Measurements from ENCODE around the gene SCUBE3.

The SCUBE3 gene

DNA sequence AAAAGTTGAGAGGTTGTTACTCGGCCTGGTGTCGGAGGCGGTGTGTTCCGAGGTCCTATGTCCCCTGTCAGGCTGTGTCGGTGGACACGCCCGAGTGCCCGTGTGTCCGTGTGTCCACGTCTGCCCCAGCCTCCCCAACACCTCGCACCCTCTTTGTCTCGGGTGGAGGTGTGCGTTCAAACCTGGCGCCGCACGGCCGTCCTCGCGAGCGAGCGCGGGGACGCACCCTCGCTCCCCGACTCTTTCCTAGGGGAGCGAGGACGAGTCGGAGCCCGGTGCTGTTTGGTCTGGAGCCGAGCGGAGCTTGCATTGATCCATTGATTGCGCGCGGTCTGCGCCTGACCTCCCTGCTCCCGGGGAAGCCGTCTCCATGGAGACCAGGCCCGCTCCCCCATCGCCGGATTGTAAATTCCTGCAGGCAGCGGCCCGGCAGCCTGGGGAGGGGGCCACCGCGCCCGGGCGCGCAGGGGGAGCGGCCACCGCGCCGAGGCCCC, 411 bp upstream of the SCUBE3 start:
- no peak for DNase-seq (ENCODE audit: low spot score)

DNA sequence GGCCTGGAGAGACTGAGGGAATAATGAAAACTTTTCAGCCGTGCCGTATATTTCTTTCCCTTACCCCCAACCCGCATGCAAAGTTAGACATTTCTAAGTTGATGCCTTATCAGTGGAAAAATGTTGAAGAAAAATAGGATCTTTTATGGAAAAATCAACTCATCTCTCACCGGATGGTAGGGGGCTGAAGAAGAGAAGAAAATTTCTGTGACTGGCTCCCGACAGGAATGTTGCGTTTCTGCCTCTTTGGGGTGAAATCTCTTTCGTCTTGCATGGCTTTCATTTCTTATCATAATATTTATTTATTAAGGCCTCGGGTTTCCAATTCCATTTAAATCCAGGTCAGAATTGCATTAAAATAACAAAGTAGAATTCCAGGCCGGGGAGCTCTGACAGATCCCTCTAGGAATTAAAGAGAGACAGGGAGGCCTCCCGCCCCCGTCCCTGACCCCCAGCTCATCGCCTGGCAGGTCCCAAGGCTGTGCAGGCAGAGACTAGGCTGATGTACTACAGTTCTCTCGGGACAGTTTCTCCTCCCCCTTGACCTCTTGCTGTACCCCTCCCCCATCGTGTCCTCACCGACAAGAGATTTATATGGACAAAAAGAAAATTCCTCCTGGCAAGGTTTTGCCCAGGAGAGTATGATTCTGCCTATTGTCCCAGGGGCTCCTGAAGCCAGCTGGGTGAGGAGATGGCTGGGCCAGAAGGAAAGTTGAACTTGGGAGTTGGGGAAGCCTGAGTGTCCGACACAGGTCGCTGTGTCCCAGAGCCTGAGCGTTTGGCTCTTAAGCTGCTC, 1.3 kb downstream of the SCUBE3 start:
- DNase-seq (ENCODE audit: low spot score): no peak

DNA sequence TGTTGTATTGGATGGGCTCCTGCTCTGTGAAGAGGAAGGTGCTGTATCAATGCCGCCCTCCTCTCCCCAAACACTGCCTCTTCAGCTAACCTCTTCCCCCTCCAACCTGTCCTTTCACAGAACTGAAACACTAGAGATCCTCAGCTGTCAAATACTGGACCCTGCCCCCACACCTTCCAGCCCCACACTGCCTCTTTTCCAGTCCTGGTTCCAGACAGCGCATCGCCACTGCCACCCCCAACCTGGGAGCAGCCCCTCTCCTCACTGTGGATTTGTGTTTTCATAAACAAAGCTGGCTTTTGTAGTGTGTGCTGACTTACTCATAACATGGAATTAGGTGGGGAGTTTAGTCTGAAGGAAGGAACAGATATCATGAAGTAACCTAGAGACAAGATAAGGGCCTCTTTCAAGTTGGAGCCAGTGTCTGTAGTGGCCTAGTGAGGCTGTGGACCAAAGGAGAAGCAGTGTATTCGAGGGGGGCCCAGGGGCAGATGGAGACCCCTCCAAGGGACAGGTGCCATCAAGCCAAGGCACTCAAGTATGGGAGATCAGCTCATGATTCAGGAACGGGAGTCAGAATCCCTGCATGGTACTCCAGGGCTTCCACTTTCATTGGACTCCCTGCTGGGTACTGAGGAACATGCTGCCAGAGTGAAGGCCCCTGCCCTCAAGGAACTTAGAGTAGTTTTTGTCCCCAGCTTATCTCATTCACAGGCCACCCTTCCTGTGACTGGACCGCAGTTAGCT, 2.1 kb downstream of the SCUBE3 start:
- no peak for DNase-seq (ENCODE audit: low spot score)

DNA sequence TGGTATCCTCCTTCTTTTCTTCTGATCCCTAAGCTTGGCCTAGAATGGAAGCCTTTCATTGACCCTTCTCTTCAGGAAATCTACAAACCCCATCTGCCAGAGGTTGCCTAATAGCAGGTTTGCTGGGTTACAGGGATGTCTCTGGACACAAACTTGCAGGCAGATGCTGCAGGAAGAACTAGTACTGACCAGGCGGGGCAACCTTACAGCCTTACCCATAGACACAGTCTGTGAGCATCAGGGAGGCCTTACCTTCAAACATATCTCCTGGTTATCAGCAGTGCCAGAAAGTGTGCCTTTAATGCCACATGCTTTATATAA, 2.6 kb downstream of the SCUBE3 start:
- DNase-seq (ENCODE audit: low spot score): no peak

DNA sequence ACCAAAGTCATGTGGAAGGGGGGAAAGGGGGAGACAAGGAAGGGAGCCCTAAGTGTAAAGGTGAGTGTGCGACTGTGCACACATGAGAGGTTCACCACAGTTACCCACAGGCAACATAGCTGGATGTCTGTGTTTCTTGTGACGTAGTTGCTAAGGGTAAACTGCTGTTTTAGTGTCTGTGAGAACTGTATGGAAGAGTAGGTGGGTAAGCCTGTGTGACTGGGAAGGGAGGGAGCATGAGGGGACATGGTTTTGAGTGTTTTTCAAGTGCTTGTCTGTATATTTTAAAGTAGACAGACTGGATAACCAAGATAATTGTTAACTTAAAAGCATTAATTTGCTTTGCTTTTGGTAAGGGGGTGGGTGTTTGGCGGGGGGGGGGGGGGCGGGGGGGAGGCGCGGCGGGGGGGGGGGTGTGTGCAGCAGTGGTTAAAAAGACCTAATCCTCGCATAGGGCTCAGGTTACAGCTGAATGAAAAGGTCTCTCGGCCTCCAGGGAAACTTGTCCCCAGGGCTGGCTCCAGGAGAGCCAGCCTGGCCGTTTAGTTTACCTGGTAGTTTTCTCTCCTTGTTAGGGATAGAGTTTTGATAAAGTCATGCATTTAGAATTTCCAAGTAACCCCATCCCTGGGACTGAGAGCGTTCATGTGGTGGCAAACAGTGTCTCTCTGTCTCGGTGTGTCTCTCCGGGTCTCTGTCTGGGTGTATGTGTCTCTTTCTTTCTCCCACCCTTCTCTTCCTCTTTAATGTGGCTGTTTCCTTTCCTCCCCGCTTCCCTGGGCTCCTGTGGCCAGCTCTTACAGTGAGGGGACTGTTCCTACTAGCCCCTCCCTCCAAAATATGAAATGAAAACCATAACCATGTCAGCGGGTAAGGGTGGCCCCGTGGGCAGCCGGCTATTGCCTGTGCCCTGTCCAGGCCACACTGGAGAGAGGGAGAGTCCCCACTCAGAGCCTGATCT, 3.4 kb downstream of the SCUBE3 start:
- DNase-seq (ENCODE audit: low spot score): no peak

DNA sequence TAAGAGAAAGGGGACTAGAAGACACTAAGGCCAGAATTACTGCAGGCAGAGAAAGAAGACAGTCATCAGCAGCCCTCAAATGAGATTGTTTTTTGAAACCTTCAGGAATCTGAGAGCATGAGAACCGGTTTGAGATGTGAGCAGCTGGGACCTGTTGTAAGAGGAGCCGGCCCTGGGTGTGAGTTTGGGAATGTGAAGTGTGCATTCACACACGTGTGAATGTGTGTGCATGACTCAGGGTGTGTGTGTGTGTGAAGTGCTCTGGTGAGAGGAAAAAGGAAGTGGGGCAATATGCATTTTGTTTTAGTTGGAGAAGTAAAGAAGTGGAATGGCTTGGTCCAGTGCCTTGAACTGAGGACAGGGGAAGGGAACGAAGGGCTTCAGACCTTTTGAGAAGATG, 4.3 kb downstream of the SCUBE3 start:
- DNase-seq (ENCODE audit: low spot score): no peak

DNA sequence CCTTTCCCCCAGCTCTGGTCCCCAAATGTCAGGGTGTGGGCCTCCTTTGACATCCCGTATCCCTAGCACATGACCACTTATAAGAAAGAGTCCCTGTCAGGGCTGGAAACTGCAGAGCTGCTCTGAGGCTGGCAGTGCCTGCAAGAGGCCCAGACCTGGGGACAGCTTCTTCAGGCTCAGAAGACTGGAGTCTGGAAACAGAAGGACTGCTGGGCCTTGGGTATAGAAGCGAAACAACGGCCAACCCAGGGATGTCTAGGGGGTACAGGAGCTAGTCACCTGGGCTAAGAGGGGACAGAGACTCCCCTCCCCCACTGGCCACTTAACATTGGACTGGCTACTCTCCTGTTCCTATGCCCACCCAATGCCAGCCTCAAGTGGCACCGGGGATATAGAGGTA, 4.7 kb downstream of the SCUBE3 start:
- no peak for DNase-seq (ENCODE audit: low spot score)

DNA sequence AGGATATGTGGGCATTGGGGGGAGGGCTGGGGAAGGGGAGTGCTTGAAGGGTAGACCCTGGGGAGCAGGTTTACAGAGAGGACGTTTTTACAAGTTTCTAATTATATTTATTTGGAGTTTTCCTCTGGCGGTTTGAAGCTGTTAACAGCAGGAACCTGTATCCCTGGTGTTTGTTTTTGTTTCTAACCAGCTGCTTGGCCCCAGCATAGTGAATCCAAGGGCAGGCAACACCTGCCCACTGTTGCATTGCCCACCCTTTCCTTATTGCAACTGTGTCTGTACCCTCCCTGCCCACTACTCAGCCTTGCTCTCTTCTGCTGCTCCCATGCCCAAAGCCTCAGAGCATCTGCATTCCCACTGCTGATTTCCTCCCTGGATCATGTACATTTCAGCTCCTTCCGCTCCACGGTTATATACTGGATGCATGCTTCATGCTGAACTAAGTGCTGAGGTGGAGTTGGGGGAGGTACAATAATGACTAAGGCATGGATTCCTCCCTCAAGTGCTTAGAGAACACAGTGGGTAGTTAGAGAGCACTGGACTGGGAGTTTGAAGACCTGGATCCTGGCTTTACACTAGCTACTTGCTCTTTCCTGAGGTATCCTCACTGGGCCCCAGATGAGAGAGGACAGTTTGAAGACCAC, 6.0 kb downstream of the SCUBE3 start:
- no peak for DNase-seq (ENCODE audit: low spot score)

DNA sequence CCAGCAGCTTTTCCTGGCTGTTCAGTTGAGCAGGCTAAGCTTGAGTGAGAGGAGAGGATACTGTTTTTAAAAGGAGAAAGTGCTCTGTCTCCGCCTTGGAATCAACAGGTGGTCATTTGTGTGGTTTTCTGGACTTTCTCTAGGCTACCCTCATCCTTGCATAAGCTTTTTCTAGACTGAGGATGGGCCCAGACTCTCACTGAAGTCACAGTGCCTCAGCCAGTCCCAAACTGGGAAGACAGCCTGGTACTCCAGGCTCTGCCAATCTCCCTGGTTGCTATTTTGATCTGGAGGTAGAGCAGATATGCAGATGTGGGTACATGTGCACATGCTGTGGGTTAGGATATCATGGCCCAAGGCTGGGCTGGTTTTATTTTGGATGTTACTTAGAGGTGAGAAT, 7.0 kb downstream of the SCUBE3 start:
- DNase-seq (ENCODE audit: low spot score): no peak

DNA sequence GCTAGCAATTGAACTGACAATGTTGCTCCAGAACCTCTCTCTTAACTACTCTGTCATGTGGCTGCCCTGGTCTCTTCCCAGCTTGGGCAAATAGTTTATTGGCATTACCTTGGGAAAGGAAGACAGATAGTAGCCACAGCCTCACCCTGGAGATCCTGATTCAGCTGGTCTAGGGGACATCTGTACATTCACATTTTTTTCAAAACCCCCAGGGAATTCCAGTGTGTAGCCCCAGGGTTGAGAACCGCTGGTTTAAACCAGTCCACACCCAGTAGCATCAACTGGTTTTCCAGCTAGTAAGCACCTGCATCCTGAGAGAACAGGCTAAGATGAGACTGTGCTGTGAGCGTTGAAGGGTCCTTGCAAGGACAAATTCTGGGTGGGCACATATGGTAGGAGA, 9.6 kb downstream of the SCUBE3 start:
- no peak for DNase-seq (ENCODE audit: low spot score)

DNA sequence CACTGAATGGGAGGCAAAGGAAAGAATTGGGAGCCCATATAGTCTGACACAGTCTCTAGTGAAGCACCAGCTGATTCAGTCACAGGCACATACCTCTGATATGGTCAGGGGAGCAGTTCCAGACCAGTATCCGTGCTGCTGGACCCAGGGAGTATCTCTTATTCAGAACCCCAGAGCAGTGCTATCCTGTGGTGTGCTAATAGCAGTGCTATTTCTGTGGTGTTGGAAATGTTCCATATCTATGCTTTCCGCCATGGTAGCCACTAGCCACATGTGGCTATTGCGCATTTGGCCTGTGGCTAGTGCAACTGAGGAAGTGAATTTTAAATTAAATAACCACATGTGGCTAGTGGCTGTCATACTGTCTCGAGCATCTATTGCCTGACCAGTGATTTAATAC, 11.0 kb downstream of the SCUBE3 start:
- DNase-seq (ENCODE audit: low spot score): no peak

DNA sequence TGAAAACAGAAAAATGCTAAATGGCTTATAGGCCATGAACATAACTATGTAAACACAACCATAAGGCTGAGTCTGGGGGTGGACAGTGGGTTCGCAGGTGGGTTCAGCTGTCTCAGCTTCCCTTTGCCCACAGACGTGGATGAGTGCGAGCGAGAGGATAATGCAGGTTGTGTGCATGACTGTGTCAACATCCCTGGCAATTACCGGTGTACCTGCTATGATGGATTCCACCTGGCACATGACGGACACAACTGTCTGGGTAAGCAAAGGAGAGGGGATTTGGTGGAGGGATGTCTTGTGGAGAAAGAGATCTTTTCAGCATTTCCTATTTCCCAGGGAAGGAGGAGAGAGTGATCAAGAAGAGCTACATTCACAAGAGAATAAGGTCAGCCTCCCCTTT, 14.7 kb downstream of the SCUBE3 start:
- DNase-seq (ENCODE audit: low spot score): no peak

DNA sequence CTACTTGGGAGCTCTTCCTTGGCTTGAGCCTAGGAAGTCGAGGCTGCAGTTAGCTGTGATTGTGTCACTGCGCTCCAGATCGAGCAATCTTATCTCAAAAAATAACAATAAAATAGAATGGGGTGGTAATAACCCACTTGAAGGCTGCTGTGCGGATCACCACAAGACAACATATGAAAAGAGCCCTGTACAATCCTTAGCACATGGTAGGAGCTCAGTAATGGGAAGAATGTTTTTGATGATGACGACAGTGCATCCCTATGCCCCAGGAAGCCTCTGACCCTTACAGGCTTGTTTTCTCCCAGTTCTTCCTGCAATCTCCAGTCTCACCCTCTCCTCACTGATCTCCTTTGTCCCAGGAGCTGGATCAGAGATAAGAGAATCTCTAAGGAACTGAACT, 15.5 kb downstream of the SCUBE3 start:
- no peak for DNase-seq (ENCODE audit: low spot score)

DNA sequence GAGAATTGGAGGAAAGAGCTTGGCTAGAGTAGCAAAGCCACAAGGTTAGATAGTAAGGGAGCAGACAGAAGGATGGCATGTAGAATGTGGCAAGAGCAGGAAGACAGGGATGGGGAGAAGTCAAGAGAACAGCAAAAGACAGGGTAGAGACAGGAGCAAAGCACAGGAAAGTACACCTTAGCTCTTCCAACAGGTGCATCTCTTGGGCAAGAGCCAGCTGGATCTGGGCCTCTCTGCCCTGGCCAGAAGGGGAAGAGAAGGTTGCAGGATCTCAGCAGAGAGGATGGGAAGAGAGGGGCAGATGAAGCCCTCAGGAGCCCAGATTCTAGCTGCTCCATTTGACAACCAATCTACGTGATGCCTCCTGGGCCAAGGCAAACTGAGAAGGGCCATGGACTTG, 16.7 kb downstream of the SCUBE3 start:
- DNase-seq (ENCODE audit: low spot score): no peak

DNA sequence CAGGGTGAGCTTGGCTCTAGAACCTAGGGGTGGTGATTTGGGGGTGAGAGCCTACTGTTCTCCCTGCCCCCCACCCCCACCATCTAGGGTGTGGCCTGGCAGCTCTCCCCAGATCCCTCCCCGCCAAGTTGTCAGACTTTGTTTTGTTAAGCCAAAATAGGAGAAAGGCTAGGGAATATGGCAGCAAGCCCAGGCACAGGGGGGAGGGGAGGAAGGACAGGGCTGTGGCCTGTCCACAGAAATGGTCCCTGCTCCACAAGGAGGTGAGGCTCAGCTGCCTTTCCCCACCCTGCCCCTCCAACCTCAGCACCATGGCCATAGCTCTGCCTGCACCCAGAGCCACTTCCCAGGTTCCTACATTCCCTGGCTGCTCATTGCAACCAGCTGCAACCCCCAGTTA, 17.2 kb downstream of the SCUBE3 start:
- no peak for DNase-seq (ENCODE audit: low spot score)

DNA sequence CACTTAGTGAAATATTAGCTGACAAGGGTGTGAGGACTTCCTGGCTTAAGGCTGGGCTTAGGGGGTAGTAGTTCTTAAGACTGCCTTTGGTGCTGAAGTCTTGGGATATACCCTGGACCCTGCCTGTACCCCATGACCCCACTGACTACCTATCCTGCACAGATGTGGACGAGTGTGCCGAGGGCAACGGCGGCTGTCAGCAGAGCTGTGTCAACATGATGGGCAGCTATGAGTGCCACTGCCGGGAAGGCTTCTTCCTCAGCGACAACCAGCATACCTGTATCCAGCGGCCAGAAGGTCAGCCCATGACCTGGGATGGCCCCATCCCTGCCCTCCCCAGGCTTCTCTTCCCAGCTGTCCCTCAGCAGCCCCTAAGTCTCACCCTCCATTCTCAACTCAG, 17.8 kb downstream of the SCUBE3 start:
- DNase-seq (ENCODE audit: low spot score): no peak

DNA sequence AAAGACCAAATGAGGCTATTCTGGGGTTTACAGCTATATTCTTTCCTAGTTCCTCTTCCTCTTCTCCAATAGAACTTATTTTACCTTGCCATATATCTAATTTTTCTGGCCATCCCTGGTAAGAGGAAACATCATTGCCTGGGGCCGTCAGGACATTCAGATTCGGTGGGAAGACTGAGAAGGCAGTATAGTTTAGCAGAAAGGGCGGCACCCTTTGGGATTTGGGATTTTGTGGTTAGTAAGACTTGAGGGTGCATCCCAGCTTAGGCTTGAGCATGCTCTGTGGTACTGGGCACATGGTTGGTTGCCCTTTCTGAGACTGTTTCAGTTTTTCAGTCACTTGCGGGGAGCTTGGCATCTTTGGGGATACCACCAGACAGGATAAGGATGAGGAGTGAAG, 21.1 kb downstream of the SCUBE3 start:
- DNase-seq (ENCODE audit: low spot score): no peak

DNA sequence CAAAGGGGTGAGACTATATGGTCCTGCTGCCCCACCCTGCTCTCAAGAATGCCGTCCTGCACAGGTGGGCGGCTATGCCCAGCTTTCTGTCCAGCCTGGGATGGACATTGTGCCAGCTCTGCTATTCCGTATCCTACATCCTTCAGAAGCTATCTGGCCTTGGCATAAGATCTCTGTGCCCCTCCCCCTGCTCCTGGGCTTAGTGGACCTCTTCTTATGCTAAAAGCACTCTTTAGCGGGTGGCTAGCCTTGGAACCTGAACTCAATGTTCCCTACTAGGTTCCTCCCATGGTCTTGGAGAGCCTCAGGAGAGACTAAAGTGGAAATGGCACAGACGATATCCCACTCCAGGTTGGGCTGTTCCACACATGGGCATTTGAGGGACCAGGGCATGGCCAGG, 22.5 kb downstream of the SCUBE3 start:
- DNase-seq (ENCODE audit: low spot score): no peak

DNA sequence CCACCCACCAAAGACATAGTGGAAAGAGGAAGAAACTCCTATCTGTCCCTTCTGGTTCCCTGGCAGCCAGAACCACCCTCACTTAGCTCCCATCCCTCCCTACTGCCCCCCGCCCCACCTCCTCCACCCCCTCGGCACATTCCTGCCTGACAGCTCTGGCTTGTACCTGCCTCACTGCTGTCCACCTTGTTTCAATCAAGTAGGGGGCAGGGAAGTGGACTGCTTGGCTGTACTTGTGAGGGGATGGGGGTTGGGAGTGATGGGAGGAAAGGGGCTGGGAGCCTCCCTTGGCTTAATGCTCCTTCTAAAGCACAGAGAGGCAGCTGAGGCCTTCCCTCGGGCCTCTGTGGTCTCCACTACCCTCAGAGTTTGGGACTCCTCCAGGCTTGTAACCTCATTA, 23.7 kb downstream of the SCUBE3 start:
- no peak for DNase-seq (ENCODE audit: low spot score)

DNA sequence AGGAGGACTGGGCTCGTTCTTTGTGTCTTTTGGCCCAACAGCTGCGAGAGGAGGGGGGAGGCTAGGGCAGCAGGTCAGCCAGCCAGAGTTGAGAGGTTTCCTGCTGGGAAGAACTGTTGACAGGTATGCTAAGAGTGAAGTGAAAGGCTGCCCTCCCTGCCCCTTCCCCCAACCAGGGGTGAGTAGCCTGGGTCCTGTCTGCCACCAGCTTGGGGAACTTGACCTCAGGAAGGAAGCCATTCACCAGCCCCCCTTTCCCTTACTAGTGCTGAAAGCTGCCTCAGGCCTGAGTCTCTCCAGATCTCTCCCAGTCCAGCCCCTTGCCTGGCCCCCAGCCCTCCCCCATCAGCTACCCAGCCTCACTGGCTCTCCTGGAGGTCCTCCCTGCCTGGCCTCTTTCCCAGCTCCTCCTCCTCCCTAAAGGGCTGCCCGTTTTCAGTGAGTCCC, 25.1 kb downstream of the SCUBE3 start:
- DNase-seq (ENCODE audit: low spot score): no peak

DNA sequence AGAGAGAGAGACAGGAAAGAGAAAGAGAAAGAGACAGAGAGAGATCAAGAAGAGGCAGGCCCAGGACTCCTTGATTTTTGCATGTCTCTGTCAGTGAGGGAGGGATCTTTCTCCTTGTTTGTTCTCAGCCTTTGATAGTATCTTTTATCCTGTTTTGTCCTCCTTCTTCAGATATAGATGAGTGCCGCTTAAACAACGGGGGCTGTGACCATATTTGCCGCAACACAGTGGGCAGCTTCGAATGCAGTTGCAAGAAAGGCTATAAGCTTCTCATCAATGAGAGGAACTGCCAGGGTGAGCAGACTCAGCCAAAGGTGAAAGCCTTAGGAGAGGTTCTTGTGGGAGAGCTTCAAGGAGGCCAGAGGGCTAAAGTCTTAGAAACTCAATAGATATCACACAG, 25.8 kb downstream of the SCUBE3 start:
- DNase-seq (ENCODE audit: low spot score): no peak
